CD4-positive, alpha-beta memory T cell (primary cell): Measurements from ENCODE around the gene TCF3. TPM values are rescaled to one million over a fixed set of nuclear protein-coding genes. Genes with fewer than 3 reads are reported as not detected.

ENCODE experiments used
- CTCF ChIA-PET: fragments of 350-600 bp; sonication (Branson Sonifier 250); formaldehyde crosslinking; loops from one replicate; lab custom pipeline; 2021; ENCODE audit warnings: inconsistent platforms; ENCODE audit not compliant: partially characterized antibody; lab: Charles Lee
- POLR2A ChIA-PET: fragments of 350-600 bp; sonication (Branson Sonifier 250); formaldehyde crosslinking; loops from one replicate; lab custom pipeline; 2021; ENCODE audit not compliant: partially characterized antibody; lab: Charles Lee
- DNase-seq, 5 donors: peaks; one replicate each; pipeline versions ENCODE4 v3.0.0 to v3.0.0-alpha.2; 2020 to 2022; ENCODE audit warnings: mixed read lengths in 1 of 5
- H3K27ac ChIP-seq: one replicate; pipeline ENCODE4 v1.7.0; 2013; ENCODE audit warnings: low read depth, low read length
- H3K27me3 ChIP-seq: 2 replicates; pipeline ENCODE4 v1.7.0; 2013; ENCODE audit warnings: mild to moderate bottlenecking, low read length, moderate library complexity; ENCODE audit not compliant: insufficient read depth
- H3K36me3 ChIP-seq: 2 replicates; pipeline ENCODE4 v1.7.0; 2013; ENCODE audit warnings: mild to moderate bottlenecking, low read length, moderate library complexity; ENCODE audit not compliant: insufficient read depth
- H3K4me1 ChIP-seq: 2 replicates; pipeline ENCODE4 v1.7.0; 2013; ENCODE audit warnings: mild to moderate bottlenecking, low read length, moderate library complexity; ENCODE audit not compliant: insufficient read depth
- H3K4me3 ChIP-seq, 2 donors: one replicate each; pipeline ENCODE4 v1.7.0; 2013; ENCODE audit warnings: low read length in 2 of 2, mild to moderate bottlenecking in 1 of 2
- H3K9me3 ChIP-seq, 2 donors: one replicate each; pipeline ENCODE4 v1.7.0; 2013; ENCODE audit warnings: low read length in 2 of 2, control low read depth in 1 of 2; ENCODE audit not compliant: control insufficient read depth in 1 of 2
- H3K27ac Mint-ChIP-seq, 7 donors: one replicate each; pipeline ENCODE4 v1.8.0; 2020 to 2021; ENCODE audit warnings: mixed read lengths in 7 of 7, mild to moderate bottlenecking in 6 of 7, inconsistent platforms in 3 of 7, moderate library complexity in 3 of 7
- H3K27me3 Mint-ChIP-seq, 2 donors: one replicate each; pipeline ENCODE4 v1.8.0; 2020 to 2021; ENCODE audit warnings: mixed read lengths in 2 of 2
- H3K36me3 Mint-ChIP-seq, 2 donors: one replicate each; pipeline ENCODE4 v1.8.0; 2020 to 2021; ENCODE audit warnings: mixed read lengths in 2 of 2, inconsistent platforms in 1 of 2, mild to moderate bottlenecking in 1 of 2
- H3K4me1 Mint-ChIP-seq, 4 donors: one replicate each; pipeline ENCODE4 v1.8.0; 2020 to 2021; ENCODE audit warnings: mixed read lengths in 4 of 4, mild to moderate bottlenecking in 1 of 4
- H3K4me3 Mint-ChIP-seq, 8 donors: one replicate each; pipeline ENCODE4 v1.8.0; 2020 to 2021; ENCODE audit warnings: mixed read lengths in 8 of 8, mild to moderate bottlenecking in 7 of 8, moderate library complexity in 6 of 8, inconsistent platforms in 3 of 8
- H3K9me3 Mint-ChIP-seq, 8 donors: one replicate each; pipeline ENCODE4 v1.8.0; 2020 to 2021; ENCODE audit warnings: mixed read lengths in 8 of 8, mild to moderate bottlenecking in 5 of 8, inconsistent platforms in 3 of 8, moderate library complexity in 1 of 8
- intact Hi-C: fragments of 100-400 bp; cut with micrococcal nuclease; formaldehyde crosslinking; loops from one replicate; pipeline ENCODE4 v1.15.1; 2023
- polyA plus RNA-seq, 2 donors: library from polyadenylated mRNA; unstranded; fragments of 300-500 nt; fragmentation: Illumina TruSeq; gene quantifications; one replicate each; pipeline ENCODE4 v1.2.3, GENCODE V29; 2021
- total RNA-seq, 2 experiments: library from RNA; stranded (reverse); gene quantifications; one replicate each; pipeline ENCODE4 v1.2.3, GENCODE V29; 2021

TCF3 gene
- total and polyA plus RNA-seq, 4 experiments from 2014 or later, result 1.8 to 75.7 (median 42.6) TPM

- Mint-ChIP-seq H3K27ac (peak overlapping the region in 1 of 7 donors; percentile 66), H3K36me3 (peaks cover 15 to 28% of the 10 kb centered on the region in 2 donors), H3K9me3 (peaks cover 0 to 2% (median 0%) of the 10 kb centered on the region in 8 donors), H3K4me1 (peaks cover 3 to 26% (median 11%) of the 10 kb centered on the region in 4 donors), H3K27me3 (no peaks in the 10 kb centered on the region), H3K4me3 (no peak overlapping the region)
- no peak overlapping the region for H3K4me3 ChIP-seq
- no peak overlapping the region for H3K27ac ChIP-seq
- POLR2A ChIA-PET, result no interaction called here
- CTCF ChIA-PET, result no interaction called here
- no peaks in the 10 kb centered on the region for H3K9me3 ChIP-seq
- H3K36me3 ChIP-seq, result peaks cover 2% of the 10 kb centered on the region
- peaks cover 12% of the 10 kb centered on the region for H3K4me1 ChIP-seq
- intact Hi-C loops, result no loop called here
- peak in 1 of 5 donors; percentile 10 for DNase-seq
- no peaks in the 10 kb centered on the region for H3K27me3 ChIP-seq
Measured at GRCh38 chr19:1620502-1620901, 31.9 kb downstream of the TCF3 start.

- H3K36me3 ChIP-seq, result peaks cover 7% of the 10 kb centered on the region
- Mint-ChIP-seq H3K4me1 (peaks cover 3 to 26% (median 12%) of the 10 kb centered on the region in 4 donors), H3K9me3 (peaks cover 0 to 2% (median 0%) of the 10 kb centered on the region in 8 donors), H3K27me3 (no peaks in the 10 kb centered on the region), H3K27ac (no peak overlapping the region), H3K4me3 (no peak overlapping the region), H3K36me3 (peaks cover 18 to 32% of the 10 kb centered on the region in 2 donors)
- no peaks in the 10 kb centered on the region for H3K27me3 ChIP-seq
- H3K4me1 ChIP-seq, result peaks cover 12% of the 10 kb centered on the region
- H3K4me3 ChIP-seq, result no peak overlapping the region
- H3K27ac ChIP-seq, result no peak overlapping the region
- intact Hi-C loops, result no loop called here
- POLR2A ChIA-PET, result no interaction called here
- DNase-seq, result peak in 1 of 5 donors; percentile 16
- no peaks in the 10 kb centered on the region for H3K9me3 ChIP-seq
- CTCF ChIA-PET, result no interaction called here
Measured at GRCh38 chr19:1619703-1620102, 32.7 kb downstream of the TCF3 start.

GRCh38 chr19:1619094-1619439 is 33.3 kb downstream of the TCF3 start:
- Mint-ChIP-seq H3K4me1 (peaks cover 3 to 26% (median 13%) of the 10 kb centered on the region in 4 donors), H3K4me3 (no peak overlapping the region), H3K9me3 (peaks cover 0 to 2% (median 0%) of the 10 kb centered on the region in 8 donors), H3K36me3 (peaks cover 19 to 32% of the 10 kb centered on the region in 2 donors), H3K27me3 (no peaks in the 10 kb centered on the region), H3K27ac (no peak overlapping the region)
- Histone ChIP-seq H3K4me3 (no peak overlapping the region), H3K36me3 (peaks cover 7% of the 10 kb centered on the region), H3K4me1 (peaks cover 12% of the 10 kb centered on the region), H3K9me3 (no peaks in the 10 kb centered on the region), H3K27me3 (no peaks in the 10 kb centered on the region), H3K27ac (no peak overlapping the region)
- CTCF ChIA-PET, result interaction anchor here (0.5 kb wide), 1 partner anchor 275 kb away, joined by 3 read pairs; no protein-coding TSS in a partner anchor
- POLR2A ChIA-PET, result no interaction called here
- DNase-seq, result peak in 1 of 5 donors; percentile 19
- intact Hi-C loops, result no loop called here

GRCh38 chr19:1618157-1619093 is 34.0 kb downstream of the TCF3 start:
- DNase-seq, result peak in 1 of 5 donors; percentile 39
- ChIA-PET CTCF (interaction anchor here (0.5 to 1.1 kb wide), 2 partner anchors 54 to 275 kb away, joined by 3 to 5 read pairs; no protein-coding TSS in a partner anchor), POLR2A (no interaction called here)
- peaks cover 19 to 33% of the 10 kb centered on the region in 2 donors for H3K36me3 Mint-ChIP-seq
- peak overlapping the region in 5 of 7 donors; percentile 25 to 85 (median 62) for H3K27ac Mint-ChIP-seq
- H3K9me3 Mint-ChIP-seq, result peaks cover 0 to 2% (median 0%) of the 10 kb centered on the region in 8 donors
- H3K36me3 ChIP-seq, result peaks cover 12% of the 10 kb centered on the region
- no peaks in the 10 kb centered on the region for H3K27me3 ChIP-seq
- H3K4me3 ChIP-seq, result no peak overlapping the region
- no peaks in the 10 kb centered on the region for H3K9me3 ChIP-seq
- peak overlapping the region in 1 of 8 donors; percentile 13 for H3K4me3 Mint-ChIP-seq
- no peaks in the 10 kb centered on the region for H3K27me3 Mint-ChIP-seq
- H3K4me1 ChIP-seq, result peaks cover 12% of the 10 kb centered on the region
- no peak overlapping the region for H3K27ac ChIP-seq
- intact Hi-C loops, result no loop called here
- peaks cover 3 to 26% (median 13%) of the 10 kb centered on the region in 4 donors for H3K4me1 Mint-ChIP-seq

GRCh38 chr19:1616875-1617274 is 35.5 kb downstream of the TCF3 start:
- H3K36me3 ChIP-seq, result peaks cover 23% of the 10 kb centered on the region
- Mint-ChIP-seq H3K27me3 (no peaks in the 10 kb centered on the region), H3K4me3 (no peak overlapping the region), H3K4me1 (peaks cover 3 to 32% (median 11%) of the 10 kb centered on the region in 4 donors), H3K27ac (peak overlapping the region in 6 of 7 donors; percentile 16 to 87 (median 61)), H3K36me3 (peaks cover 19 to 29% of the 10 kb centered on the region in 2 donors), H3K9me3 (peaks cover 0 to 2% (median 0%) of the 10 kb centered on the region in 8 donors)
- peaks cover 12% of the 10 kb centered on the region for H3K4me1 ChIP-seq
- no peak overlapping the region for H3K4me3 ChIP-seq
- H3K9me3 ChIP-seq, result no peaks in the 10 kb centered on the region
- H3K27ac ChIP-seq, result no peak overlapping the region
- peak in 1 of 5 donors; percentile 9 for DNase-seq
- POLR2A ChIA-PET, result no interaction called here
- H3K27me3 ChIP-seq, result no peaks in the 10 kb centered on the region
- CTCF ChIA-PET, result interaction anchor here (1.0 to 1.6 kb wide), 3 partner anchors 12 to 56 kb away, joined by 3 to 5 read pairs (median 3); partner anchors contain the start of gene UQCR11
- intact Hi-C loops, result no loop called here

- peak overlapping the region in 4 of 7 donors; percentile 8 to 87 (median 59) for H3K27ac Mint-ChIP-seq
- Histone ChIP-seq H3K27ac (no peak overlapping the region), H3K4me3 (no peak overlapping the region), H3K9me3 (no peaks in the 10 kb centered on the region), H3K36me3 (peaks cover 25% of the 10 kb centered on the region), H3K27me3 (no peaks in the 10 kb centered on the region), H3K4me1 (peaks cover 13% of the 10 kb centered on the region)
- CTCF ChIA-PET, result interaction anchor here (1.6 kb wide), 1 partner anchor 56 kb away, joined by 3 read pairs; no protein-coding TSS in a partner anchor
- H3K36me3 Mint-ChIP-seq, result peaks cover 19 to 29% of the 10 kb centered on the region in 2 donors
- intact Hi-C loops, result no loop called here
- POLR2A ChIA-PET, result no interaction called here
- peaks cover 0 to 2% (median 0%) of the 10 kb centered on the region in 8 donors for H3K9me3 Mint-ChIP-seq
- peaks cover 3 to 33% (median 11%) of the 10 kb centered on the region in 4 donors for H3K4me1 Mint-ChIP-seq
- no peaks in the 10 kb centered on the region for H3K27me3 Mint-ChIP-seq
- DNase-seq, result peak in 1 of 5 donors; percentile 13
- H3K4me3 Mint-ChIP-seq, result no peak overlapping the region
Measured at GRCh38 chr19:1616396-1616795, 36.0 kb downstream of the TCF3 start.
